GM18867 (cell line): ENCODE measurements around the gene SLC38A11.

Source experiments
- ATAC-seq: cut with Tn5 transposase; IDR thresholded peaks from one replicate; pipeline ENCODE4 v1.9.1; 2021; ENCODE audit warnings: mild to moderate bottlenecking, moderate library complexity; ENCODE audit not compliant: unreplicated experiment

The SLC38A11 gene

GRCh38 chr2:164846276-164846675 is 109.0 kb downstream of the SLC38A11 start:
- no peak for ATAC-seq
